Stimulated activated CD4-positive, alpha-beta T cell treated with anti-CD3 and anti-CD28 coated beads, Interleukin-4, amount 100 ng/mL, for 1 hour (primary cell): ENCODE results near the gene DENND2D.

ENCODE experiments used
- DNase-seq: peaks from one replicate; pipeline ENCODE4 v3.0.0-alpha.2; 2020

DENND2D gene

DNA sequence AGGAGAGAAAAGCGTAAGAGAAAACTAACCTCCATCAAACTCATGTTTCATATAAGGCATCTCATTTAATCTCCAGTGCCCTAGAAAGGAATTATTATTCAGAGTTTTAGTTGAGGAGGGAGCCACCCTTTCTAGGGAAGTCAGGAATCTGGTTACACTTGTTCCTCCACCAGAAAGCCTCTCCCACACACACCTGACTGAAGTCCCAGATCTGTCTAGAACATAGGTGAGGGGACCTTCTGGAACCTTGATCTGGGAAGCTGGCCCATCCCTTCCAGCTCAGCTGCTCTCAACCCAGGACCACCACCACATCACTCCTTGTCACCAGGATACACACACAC is 1.9 kb upstream of the DENND2D start:
- DNase-seq, result no peak

DNA sequence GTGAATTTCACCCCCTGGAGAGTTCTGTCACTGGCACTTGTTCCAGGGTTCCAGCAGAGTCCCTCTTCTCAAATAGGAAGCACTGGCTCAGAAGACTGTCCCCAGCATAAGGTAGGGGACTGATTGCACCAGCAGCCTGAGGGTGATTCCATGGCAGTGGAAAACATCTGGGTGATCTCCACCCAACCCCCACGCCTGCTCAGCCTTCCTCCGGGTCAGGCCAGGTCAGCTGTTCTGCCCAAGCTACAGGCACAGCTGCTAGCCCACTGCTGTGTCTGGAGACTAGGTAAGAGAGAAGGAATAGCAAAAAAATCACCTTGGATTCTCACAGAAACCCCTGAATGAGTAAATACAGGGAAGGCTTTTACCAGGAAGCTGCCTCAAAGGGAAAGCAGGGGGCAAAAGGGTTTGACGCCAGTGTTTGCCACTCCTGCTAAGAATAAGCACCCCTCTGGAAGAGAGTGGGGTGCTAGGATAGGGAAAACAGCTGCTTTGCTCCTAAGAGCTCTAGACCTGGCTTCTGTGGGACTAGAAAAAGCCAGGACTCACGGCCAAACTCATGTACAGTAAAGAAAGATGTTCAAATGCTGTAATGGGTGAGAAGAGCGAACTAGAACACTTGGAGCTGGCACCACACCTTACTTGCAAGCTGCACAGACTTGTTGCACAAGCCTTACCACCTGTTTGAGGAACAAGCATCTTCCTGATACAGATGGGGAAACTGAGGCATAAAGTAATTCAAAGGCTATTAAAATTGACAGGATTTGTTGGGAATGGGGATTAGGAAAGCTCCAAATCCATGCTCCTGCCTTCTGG is 1.0 kb upstream of the DENND2D start:
- no peak for DNase-seq

DNA sequence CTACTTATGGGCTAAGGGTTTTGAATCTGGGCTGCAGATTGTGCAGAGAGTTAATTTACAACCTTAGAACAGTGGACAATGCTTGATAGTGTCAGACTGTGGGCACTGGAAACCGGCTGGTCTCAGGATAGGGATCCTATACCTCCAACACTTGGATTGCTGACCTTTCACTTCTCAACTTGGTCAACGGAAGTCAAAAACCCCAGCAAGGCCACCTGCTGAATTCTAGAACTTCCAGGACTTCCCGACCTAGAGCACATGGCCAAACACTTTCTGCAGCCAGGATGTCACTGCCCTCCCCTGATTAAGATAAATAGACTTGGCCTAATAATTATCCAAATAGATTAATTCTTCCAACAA is 336 bp upstream of the DENND2D start:
- DNase-seq, result no peak

- no peak for DNase-seq
These were observed 1.1 kb downstream of the DENND2D start for GRCh38 chr1:111199329-111199728.

GRCh38 chr1:111198836-111199235 is 1.6 kb downstream of the DENND2D start:
- no peak for DNase-seq

- DNase-seq, result peak; percentile 70
These were observed 2.7 kb downstream of the DENND2D start for GRCh38 chr1:111197598-111198284.

GRCh38 chr1:111196213-111196612 is 4.2 kb downstream of the DENND2D start:
- DNase-seq, result no peak

GRCh38 chr1:111195002-111195684 is 5.3 kb downstream of the DENND2D start:
- DNase-seq, result no peak

- no peak for DNase-seq
These were observed 6.5 kb downstream of the DENND2D start for GRCh38 chr1:111193712-111194480.

- no peak for DNase-seq
These were observed 7.6 kb downstream of the DENND2D start for GRCh38 chr1:111192658-111193519.

GRCh38 chr1:111192074-111192473 is 8.4 kb downstream of the DENND2D start:
- no peak for DNase-seq

GRCh38 chr1:111191496-111191895 is 8.9 kb downstream of the DENND2D start:
- DNase-seq, result no peak

DNA sequence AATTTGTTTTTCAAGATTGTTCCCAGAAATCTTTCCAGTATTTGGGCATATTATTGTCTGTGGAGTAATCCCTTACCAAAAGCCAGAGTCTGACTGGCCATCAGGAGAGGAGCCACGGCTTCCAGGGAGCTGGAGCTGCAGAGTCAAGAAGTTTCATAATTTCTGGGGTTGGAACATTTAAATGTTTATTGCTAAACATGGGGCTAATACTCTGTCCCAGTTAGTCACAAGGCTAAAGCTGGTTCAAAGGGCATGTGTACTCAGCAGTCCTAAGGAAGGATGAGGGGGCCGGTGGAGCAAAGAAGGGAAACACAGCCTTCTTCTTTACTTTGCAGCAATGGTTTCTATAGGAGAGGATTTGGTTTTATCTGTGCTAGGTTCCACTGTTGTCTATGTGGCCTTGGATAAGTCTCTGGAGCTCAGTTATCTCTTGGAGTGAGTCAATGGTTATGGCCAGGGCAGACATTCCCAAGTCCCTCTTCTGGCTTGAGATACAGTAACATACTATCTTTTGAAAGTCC is 9.5 kb downstream of the DENND2D start:
- no peak for DNase-seq

DNA sequence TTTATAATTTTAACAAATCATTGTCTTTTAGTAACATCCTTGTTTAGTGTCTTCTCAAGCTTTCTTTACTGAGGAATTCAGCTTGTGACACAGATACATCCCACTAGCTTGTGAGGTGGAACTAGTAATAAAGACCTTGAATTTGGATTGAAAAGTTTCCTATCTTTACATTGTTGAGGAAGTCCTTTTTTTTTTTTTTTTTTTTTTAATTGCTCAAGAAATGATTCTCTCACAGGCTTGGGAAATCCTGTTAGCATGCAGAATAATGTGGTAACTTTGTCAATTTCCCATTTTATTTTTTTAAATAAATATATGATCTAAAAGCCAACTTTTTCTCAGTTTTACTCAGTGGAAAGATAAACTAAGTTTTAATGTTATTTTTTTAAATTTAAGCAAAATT is 15.8 kb downstream of the DENND2D start:
- no peak for DNase-seq

- DNase-seq, result no peak
These were observed 17.0 kb downstream of the DENND2D start for GRCh38 chr1:111183308-111184069.

DNA sequence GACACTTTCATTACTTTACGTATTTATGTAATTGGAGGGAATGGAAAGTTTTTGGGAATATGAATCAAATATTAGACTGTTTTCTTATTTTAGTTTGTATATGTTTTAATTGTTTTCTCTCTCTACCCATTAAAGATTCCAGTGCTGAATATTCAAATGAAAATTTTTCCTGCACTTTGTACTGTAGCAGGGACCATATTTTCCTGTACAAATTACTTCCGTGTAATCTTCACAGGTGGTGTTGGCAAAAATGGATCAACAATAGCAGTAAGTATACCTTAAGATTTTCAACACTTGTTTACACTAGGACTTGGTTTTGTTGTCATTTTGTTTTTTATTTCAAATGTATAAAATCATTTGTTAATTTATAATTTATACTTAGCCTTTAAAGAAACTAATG is 18.4 kb downstream of the DENND2D start:
- no peak for DNase-seq

DNA sequence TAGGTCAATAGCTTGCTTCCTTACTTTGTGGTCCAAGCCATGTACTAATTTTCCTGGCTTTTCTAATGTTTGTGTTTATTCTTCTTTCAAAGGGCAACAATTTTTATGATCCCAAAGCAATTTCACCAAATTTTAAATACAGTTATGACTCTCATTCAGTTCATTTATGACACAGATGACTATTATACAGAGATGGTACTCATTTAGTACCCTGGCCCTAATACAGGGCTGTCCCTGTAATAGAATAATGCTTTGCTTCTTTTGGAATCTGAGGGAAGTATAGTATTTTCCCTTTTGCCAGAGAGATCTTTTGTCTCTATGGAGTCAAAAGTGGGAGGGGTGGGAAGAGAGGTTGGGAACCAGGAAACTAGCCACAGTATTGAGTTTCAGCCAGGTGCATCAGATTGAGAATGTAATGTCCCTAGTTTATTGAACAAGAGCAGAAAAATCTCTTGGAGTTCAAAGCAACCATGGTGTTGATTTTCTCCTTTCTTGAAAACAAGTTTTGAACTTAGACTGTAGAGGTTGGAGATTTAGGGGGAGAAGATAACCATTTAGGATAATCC is 20.4 kb downstream of the DENND2D start:
- DNase-seq, result no peak

DNA sequence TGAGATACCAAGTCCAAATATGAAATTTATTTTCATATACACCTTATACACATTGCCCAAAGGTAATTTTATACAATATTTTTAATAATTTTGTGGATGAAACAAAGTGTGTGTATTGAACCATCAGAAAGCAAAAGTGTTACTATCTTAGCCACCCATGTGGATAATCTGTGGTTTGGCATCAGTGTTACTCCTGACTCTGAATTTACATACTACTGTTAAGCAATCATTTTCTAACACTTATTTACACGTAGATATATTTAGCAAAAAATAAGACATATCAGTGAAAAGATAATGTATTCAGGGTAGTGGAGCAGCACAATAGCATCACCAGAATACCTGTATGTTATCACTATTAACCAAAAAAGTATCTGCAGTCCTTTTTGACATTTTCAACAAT is 23.8 kb downstream of the DENND2D start:
- no peak for DNase-seq

GRCh38 chr1:111175349-111175748 is 25.1 kb downstream of the DENND2D start:
- DNase-seq, result no peak

DNA sequence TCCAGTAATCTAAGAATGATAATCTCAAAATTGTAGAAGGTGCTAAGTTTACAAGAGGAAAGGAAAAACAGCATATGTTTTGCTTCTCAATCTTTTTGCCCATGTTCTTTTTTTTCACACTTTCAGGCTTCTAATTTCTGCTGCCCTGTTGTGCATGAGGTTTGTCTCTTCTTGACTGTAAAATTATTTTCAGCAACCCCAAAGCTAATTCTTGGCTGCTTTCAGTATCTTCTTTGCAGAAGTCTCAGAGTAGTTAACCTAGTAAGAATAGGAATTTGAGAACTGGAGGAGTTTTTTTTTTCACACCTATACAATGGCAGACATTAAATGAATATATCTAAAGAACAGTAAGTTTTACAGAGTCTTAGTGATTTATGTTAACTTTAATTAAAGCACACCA is 26.4 kb downstream of the DENND2D start:
- DNase-seq, result no peak

- DNase-seq, result no peak
These were observed 28.0 kb downstream of the DENND2D start for GRCh38 chr1:111172463-111172862.
